MCF 10A (cell line): ENCODE results near the gene ACTA1. TPM values are rescaled to one million over a fixed set of nuclear protein-coding genes. Genes with fewer than 3 reads are reported as not detected.

ENCODE experiments used
- BruUV-seq: library from RNA; stranded (reverse); fragments of 400-500 nt; replicated peaks from 2 replicates; lab custom pipeline; 2021; lab: Mats Ljungman, UMichigan
- CTCF ChIA-PET: fragments of 300-600 bp; sonication (Branson Sonifier 250); formaldehyde crosslinking; extraction: SDS; loops from one replicate; lab custom pipeline; 2021; ENCODE audit warnings: antibody characterized with exemption, inconsistent platforms; lab: Yijun Ruan, JAX
- POLR2A ChIA-PET: fragments of 300-600, 350-650 bp; sonication (Branson Sonifier 250); formaldehyde crosslinking; extraction: SDS; loops from one replicate; lab custom pipeline; 2020; ENCODE audit warnings: antibody characterized with exemption, inconsistent platforms; lab: Yijun Ruan, JAX
- DNase-seq: peaks from one replicate; pipeline ENCODE4 v3.0.0-alpha.2; 2018; ENCODE audit not compliant: unreplicated experiment
- H3K27ac Mint-ChIP-seq: one replicate; pipeline ENCODE4 v1.8.0; 2022; ENCODE audit warnings: mild to moderate bottlenecking, low read depth, mixed read lengths; ENCODE audit not compliant: unreplicated experiment
- H3K27me3 Mint-ChIP-seq: one replicate; pipeline ENCODE4 v1.8.0; 2022; ENCODE audit warnings: mixed read lengths; ENCODE audit not compliant: insufficient read depth, unreplicated experiment
- H3K36me3 Mint-ChIP-seq: one replicate; pipeline ENCODE4 v1.8.0; 2022; ENCODE audit warnings: mild to moderate bottlenecking, moderate library complexity, mixed read lengths; ENCODE audit not compliant: insufficient read depth, unreplicated experiment
- H3K4me1 Mint-ChIP-seq: one replicate; pipeline ENCODE4 v1.8.0; 2022; ENCODE audit warnings: mixed read lengths; ENCODE audit not compliant: insufficient read depth, unreplicated experiment
- H3K4me3 Mint-ChIP-seq: one replicate; pipeline ENCODE4 v1.8.0; 2022; ENCODE audit warnings: mild to moderate bottlenecking, moderate library complexity, mixed read lengths; ENCODE audit not compliant: unreplicated experiment
- H3K9me3 Mint-ChIP-seq: one replicate; pipeline ENCODE4 v1.8.0; 2022; ENCODE audit warnings: mixed read lengths; ENCODE audit not compliant: unreplicated experiment
- CTCF ChIP-seq: fragments of 200-600 bp; IDR thresholded peaks from one replicate; pipeline ENCODE4 v1.8.0; 2022; ENCODE audit warnings: antibody characterized with exemption, mild to moderate bottlenecking; ENCODE audit not compliant: unreplicated experiment
- intact Hi-C: fragments of 100-400 bp; cut with micrococcal nuclease; formaldehyde crosslinking; loops from 2 replicates; pipeline ENCODE4 v1.14.1; 2022
- total RNA-seq: library from RNA; stranded (reverse); gene quantifications from 2 replicates; pipeline ENCODE4 v1.2.3, GENCODE V29; 2022

The ACTA1 gene
- total RNA-seq, 1 experiment from 2014 or later, result not detected

- H3K9me3 Mint-ChIP-seq, result no peaks in the 10 kb centered on the region
- ChIA-PET POLR2A (interaction anchor here (0.8 to 1.0 kb wide), 2 partner anchors 15 to 115 kb away, joined by 4 read pairs; partner anchors contain the start of gene RAB4A), CTCF (interaction anchor here (0.8 kb wide), 1 partner anchor 68 kb away, joined by 3 read pairs; no protein-coding TSS in a partner anchor)
- DNase-seq, result no peak
- no peaks in the 10 kb centered on the region for H3K27me3 Mint-ChIP-seq
- H3K27ac Mint-ChIP-seq, result no peak overlapping the region
- H3K4me3 Mint-ChIP-seq, result no peak overlapping the region
- H3K4me1 Mint-ChIP-seq, result peaks cover 13% of the 10 kb centered on the region
- no peaks in the 10 kb centered on the region for H3K36me3 Mint-ChIP-seq
- BruUV-seq, result no TSS peak
- intact Hi-C loops, result no loop called here
- no peak for TF ChIP-seq CTCF
These were observed 49.1 kb downstream of the ACTA1 start for GRCh38 chr1:229384822-229385221.

- Mint-ChIP-seq H3K4me1 (peaks cover 4% of the 10 kb centered on the region), H3K4me3 (no peak overlapping the region), H3K9me3 (no peaks in the 10 kb centered on the region), H3K27ac (no peak overlapping the region), H3K36me3 (no peaks in the 10 kb centered on the region), H3K27me3 (no peaks in the 10 kb centered on the region)
- intact Hi-C loops, result no loop called here
- CTCF ChIA-PET, result no interaction called here
- POLR2A ChIA-PET, result interaction anchor here (0.5 to 0.8 kb wide), 2 partner anchors 114 to 495 kb away, joined by 3 to 4 read pairs; partner anchors contain the start of gene RAB4A
- no peak for DNase-seq
- no TSS peak for BruUV-seq
- no peak for TF ChIP-seq CTCF
These were observed 49.9 kb downstream of the ACTA1 start for GRCh38 chr1:229383961-229384360.

- ChIA-PET POLR2A (interaction anchor here (0.7 to 1.5 kb wide), 2 partner anchors 40 to 64 kb away, joined by 3 to 4 read pairs; partner anchors contain the start of gene CCSAP), CTCF (interaction anchor here (1.1 kb wide), 1 partner anchor 17 kb away, joined by 3 read pairs; no protein-coding TSS in a partner anchor)
- intact Hi-C loops, result no loop called here
- Mint-ChIP-seq H3K4me3 (no peak overlapping the region), H3K36me3 (no peaks in the 10 kb centered on the region), H3K27ac (no peak overlapping the region), H3K27me3 (no peaks in the 10 kb centered on the region), H3K9me3 (no peaks in the 10 kb centered on the region), H3K4me1 (no peaks in the 10 kb centered on the region)
- no peak for TF ChIP-seq CTCF
- no TSS peak for BruUV-seq
- no peak for DNase-seq
These were observed 50.7 kb downstream of the ACTA1 start for GRCh38 chr1:229383188-229383587.

Other genes with a start within 250 kb of the ACTA1 start
- 87.4 and 88.6 TPM in 2 replicates for gene RAB4A, start 163.0 kb downstream of the ACTA1 start, total RNA-seq
- 11.3 and 13.2 TPM in 2 replicates for gene CCSAP, start 91.0 kb downstream of the ACTA1 start, total RNA-seq
- gene NUP133, start 74.2 kb upstream of the ACTA1 start, total RNA-seq, result 65.2 and 67.3 TPM in 2 replicates
- 34.8 and 38.4 TPM in 2 replicates for gene ABCB10, start 124.6 kb upstream of the ACTA1 start, total RNA-seq
- gene TAF5L, start 192.0 kb upstream of the ACTA1 start, total RNA-seq, result 31.8 and 37.6 TPM in 2 replicates
- gene URB2, start 192.2 kb upstream of the ACTA1 start, total RNA-seq, result 25.8 and 35.5 TPM in 2 replicates